HepG2 (cell line): Measurements from ENCODE around the gene SMIM29.

Source experiments
- ETS1 ChIP-seq: sonication (generic); formaldehyde crosslinking; IDR thresholded peaks from 2 replicates; pipeline ENCODE4 v1.4.0; 2020; ENCODE audit warnings: missing genetic modification reagents
- ZBTB49 ChIP-seq: sonication (generic); formaldehyde crosslinking; IDR thresholded peaks from 2 replicates; pipeline ENCODE4 v1.4.0; 2020; ENCODE audit warnings: missing genetic modification reagents, borderline replicate concordance
- ZNF121 ChIP-seq: sonication (generic); formaldehyde crosslinking; IDR thresholded peaks from 2 replicates; pipeline ENCODE4 v1.5.0; 2020; ENCODE audit warnings: mild to moderate bottlenecking, missing genetic modification reagents

- no peak for TF ChIP-seq ETS1 (CRISPR knock-in tag)
- no peak for TF ChIP-seq ZNF121 (CRISPR knock-in tag)
- no peak for TF ChIP-seq ZBTB49 (CRISPR knock-in tag)
These were observed 28.3 kb upstream of the SMIM29 start for GRCh38 chr6:34276881-34277762.
